NCI-H1092 treated with DMSO at 0.1 percent for 48 hours (cell line): ENCODE measurements around the gene RPN2.

ENCODE experiments used
- DNase-seq: peaks from one replicate; lab custom pipeline; 2025; lab: John Stamatoyannopoulos, UW

RPN2 gene

GRCh38 chr20:37185686-37186085 is 6.6 kb downstream of the RPN2 start:
- DNase-seq: no peak

GRCh38 chr20:37188787-37189186 is 9.7 kb downstream of the RPN2 start:
- no peak for DNase-seq

DNA sequence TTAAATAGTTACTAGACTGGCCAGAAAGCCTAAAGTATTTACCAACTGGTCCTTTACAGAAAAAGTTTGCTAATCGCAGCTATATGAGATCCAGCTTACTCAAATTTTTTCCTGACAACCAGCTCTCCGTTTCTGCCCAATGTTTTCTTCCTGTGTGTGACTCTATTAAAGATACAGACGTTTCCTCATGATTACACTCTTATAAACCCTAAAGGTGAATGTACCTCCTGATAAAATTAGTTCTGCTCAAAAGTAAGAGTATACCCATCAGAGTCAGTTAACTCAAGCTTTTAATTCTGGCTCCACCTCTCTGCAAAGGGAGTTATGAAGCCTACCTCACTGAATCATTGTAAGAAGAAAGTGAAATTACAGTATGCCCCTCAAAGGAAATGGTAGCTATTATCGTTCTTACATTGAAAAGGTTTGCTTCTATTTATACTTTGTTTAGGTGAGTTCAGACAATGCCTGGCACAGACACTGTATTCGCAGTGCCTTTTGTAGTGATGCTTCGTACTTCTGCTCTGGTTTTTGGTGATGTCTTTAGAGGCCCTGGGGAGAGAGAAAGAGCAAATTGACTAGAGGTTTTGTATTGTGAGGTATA is 10.4 kb downstream of the RPN2 start:
- DNase-seq: no peak

GRCh38 chr20:37190354-37191112 is 11.4 kb downstream of the RPN2 start:
- DNase-seq: no peak

GRCh38 chr20:37192137-37192854 is 13.2 kb downstream of the RPN2 start:
- DNase-seq: peak; percentile 79

GRCh38 chr20:37193226-37193625 is 14.1 kb downstream of the RPN2 start:
- no peak for DNase-seq

GRCh38 chr20:37193821-37194220 is 14.7 kb downstream of the RPN2 start:
- DNase-seq: no peak

DNA sequence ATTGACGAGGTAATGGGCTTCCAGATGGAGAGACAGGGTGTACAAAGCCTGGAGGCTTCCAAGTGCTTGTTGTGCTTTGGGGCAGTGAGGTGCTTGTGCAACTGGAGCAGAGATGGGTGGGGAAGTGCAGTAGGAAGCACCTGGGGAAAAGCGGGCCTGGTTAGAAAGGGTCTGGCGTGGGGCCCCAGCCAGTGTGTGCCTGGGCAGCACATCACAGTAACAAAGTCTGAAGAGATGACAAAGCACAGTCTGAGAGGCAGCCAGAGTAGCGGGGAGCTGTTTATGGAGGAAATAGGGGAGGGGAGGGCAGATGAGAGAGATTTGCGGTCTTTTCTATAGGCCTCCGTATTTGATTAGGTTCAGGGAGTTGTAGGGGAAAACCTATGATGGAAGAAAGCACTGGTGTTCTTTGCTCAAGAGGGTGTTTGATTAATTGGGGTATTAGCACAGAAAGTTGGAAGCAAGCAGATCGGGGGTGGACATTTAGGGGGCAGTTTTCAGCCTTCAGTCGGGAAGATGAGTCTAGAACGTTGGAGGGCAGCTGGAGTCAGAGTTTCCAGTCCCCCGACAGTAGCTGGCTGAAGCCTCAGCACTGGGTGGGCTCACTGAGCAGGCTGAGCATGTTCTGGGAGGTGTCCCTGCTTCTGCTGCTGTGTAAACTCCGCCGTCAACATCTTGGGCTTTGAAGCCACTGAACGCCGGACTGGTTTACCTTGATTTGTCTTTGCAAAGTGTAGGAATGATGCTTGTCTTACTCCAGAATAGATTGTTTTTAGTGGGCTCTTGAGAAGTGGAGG is 15.7 kb downstream of the RPN2 start:
- DNase-seq: no peak

- no peak for DNase-seq
Observed at GRCh38 chr20:37198932-37199660, 20.0 kb downstream of the RPN2 start.

DNA sequence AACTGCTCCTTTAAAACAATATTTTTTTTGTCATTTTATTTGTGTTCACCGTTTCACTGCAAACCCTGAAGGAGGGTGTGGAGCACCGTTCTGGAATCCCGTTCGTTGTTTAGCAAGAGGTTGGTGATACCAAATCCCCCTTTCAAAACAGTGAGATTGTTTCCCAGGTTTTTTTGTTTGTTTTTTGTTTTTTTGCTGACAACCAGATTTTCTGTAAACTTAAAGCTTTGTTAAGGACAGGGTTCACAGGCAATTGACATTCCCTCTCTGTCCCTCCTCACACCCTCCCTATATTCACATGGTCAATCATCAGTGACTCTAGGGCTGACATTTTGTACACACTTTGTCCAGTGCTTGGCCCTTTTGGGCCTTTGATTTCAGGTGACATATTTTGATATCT is 21.2 kb downstream of the RPN2 start:
- no peak for DNase-seq

DNA sequence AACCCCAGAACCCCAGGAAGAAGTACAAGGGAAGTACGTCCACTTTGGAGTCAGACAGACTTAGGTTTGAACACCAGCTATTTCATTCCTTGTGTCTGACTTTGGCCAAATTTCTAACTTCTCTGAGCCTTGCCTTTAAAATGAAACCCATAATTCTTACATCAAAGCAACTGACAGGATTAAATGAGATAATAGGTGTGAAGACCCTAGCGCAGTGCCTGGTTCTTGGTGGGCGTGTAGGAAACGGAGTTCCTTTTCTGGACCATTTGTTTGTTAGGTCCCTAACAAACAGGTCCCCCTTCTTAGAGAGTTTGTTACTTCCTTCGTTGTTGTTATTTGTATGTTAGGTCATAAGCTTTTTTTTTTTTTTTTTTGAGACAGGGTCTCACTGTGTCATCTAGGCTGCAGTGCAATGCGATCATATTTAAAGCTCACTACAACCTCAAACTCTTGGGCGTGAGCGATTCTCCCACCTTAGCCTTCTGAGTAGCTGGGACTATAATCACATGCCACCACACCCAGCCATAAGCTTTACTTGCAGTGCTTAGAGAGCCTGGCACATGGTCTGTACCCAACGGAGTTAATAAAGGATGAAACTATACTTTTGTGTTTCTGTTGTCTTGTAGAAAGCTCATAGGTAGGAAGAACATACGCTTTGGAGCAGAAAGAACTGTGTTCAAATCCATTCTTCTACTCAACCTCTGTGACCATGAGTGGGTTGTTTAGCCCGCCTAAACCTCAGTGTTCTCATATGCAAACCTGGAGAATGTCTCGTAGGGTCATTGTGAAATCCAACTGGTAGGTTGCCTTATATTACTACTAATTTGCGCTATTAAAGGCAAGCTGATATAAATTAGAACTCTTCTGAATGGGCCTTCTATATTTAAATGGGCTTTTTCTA is 22.0 kb downstream of the RPN2 start:
- no peak for DNase-seq

DNA sequence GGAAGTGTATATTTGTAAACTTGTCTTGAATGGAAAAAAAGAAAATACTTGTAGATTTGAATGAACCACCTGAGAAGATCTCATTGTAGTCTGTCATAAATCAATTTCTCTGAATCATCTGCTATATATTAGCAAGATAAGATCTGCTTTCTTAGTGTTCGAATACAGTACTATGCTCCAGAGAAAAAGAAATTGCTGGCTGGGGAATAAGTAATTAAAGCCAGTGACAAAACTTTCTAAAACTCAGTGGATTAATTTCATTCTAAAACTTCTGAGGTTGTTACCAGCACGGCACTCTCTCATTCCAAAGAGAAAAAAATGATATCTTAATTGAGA is 22.7 kb downstream of the RPN2 start:
- no peak for DNase-seq

- DNase-seq: peak; percentile 7
Observed at GRCh38 chr20:37202267-37202943, 23.3 kb downstream of the RPN2 start.

DNA sequence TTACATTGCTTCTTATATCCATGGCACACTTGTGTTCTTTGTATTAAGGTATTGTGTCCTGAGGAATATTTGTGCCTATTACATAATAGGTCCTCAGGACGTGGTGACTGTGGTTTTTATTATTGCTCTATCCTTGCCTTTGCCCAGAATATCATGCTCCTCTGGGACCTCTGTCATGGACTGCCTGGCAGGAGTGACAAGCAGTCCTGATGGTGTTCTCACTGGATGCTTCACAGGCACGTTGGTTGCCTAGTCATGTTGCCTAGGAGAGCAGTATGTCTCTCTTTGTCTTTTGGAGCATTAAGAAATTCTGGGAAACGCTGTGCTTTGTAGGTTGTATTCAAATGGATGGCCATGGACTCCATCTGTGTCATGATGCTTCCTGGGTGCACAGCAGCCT is 24.9 kb downstream of the RPN2 start:
- DNase-seq: no peak

GRCh38 chr20:37205130-37205529 is 26.0 kb downstream of the RPN2 start:
- DNase-seq: no peak

DNA sequence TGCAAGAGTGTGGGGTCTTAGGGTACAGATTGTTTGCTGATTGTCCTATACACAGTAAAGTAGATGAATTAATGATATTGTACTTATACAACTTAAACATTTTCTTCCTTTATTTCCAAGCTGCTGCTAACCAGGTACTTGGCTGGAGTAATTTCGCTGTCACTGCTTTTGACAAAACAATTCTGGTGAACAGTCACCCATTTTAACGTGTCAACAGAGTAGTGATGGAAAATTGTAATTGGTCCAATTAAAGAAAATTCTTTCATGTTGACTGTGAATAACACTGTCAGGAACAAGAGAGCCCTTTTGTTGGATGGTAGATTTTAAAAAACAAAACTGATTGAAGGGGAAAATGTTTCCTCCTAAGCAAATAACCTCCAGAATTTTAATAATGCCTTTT is 26.7 kb downstream of the RPN2 start:
- no peak for DNase-seq

- no peak for DNase-seq
Observed at GRCh38 chr20:37207171-37207570, 28.0 kb downstream of the RPN2 start.

GRCh38 chr20:37209193-37209592 is 30.1 kb downstream of the RPN2 start:
- DNase-seq: no peak

DNA sequence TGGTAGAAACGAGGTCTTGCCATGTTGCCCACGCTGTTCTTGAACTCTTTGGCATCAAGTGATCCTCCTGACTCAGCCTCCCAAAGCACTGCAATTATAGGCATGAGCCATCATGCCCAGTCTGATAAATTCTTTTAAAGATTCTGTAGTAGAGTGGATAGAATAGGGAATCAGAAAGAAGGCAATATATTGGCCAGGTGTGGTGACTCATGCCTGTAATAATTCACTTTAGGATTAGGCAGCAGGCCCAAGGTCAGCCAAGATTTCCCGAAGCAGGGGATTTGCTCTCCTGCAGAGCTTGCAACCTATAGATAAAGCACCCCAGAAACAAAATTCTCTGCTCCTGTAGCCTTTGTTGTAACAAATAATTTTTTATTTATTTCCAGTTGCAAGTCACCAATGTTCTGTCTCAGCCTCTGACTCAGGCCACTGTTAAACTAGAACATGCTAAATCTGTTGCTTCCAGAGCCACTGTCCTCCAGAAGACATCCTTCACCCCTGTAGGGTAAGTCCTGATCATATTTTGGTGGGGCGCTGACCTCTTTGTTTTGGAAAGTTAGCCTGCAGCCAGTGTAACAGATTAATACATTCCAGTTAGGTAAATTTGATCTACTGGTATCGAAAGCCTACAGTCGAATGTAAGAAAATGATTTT is 30.7 kb downstream of the RPN2 start:
- no peak for DNase-seq

- no peak for DNase-seq
Observed at GRCh38 chr20:37218441-37218840, 39.3 kb downstream of the RPN2 start.
